HG03039 (cell line): ENCODE data around the gene TOE1.
"Not testable (repeated sequence)": the region's sequence is repeated elsewhere in the genome, so short reads cannot be mapped to it uniquely, and the experiment has no call there.

Experiments
- ATAC-seq: cut with Tn5 transposase; IDR thresholded peaks from one replicate; pipeline ENCODE4 v1.9.1; 2021; ENCODE audit warnings: mild to moderate bottlenecking, moderate library complexity; ENCODE audit not compliant: unreplicated experiment

TOE1 gene

DNA sequence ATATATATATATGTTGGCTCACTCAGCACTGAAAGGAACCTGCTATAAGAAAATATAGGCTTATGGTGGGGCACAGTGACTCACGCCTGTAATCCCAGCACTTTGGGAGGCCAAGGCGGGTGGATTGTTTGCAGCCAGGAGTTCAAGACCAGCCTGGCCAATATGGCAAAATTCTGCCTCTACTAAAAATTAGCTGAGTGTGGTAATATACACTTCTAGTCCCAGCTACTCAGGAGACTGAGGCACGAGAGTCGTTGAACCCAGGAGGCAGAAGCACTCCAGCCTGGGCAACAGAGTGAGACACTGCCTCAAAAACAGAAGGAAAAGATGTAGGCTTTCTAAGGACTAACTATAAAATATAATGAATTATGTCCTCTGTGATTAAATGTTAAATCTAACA is 14.9 kb downstream of the TOE1 start:
- no peak for ATAC-seq

- ATAC-seq = no peak
Observed at GRCh38 chr1:45355683-45356082, 15.7 kb downstream of the TOE1 start.

DNA sequence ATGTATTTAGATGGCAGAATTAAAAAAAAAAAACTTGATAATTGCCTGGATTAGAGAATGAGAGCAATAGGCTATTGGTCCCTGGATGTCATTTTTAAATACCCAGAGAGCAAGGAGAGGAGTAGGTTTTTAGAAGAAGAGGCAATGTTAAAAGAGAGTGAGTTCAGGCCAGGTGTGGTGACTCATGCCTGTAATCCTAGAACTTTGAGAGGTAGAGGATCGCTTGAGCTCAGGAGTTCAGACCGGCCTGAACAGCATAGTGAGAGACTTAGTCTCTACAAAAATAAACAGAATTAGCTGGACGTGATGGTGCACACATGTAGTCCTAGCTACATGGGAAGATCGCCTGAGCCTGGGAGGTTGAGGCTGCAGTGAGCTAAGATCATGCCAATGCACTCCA is 16.2 kb downstream of the TOE1 start:
- ATAC-seq = no peak

GRCh38 chr1:45359882-45360513 is 20.0 kb downstream of the TOE1 start:
- no peak for ATAC-seq

DNA sequence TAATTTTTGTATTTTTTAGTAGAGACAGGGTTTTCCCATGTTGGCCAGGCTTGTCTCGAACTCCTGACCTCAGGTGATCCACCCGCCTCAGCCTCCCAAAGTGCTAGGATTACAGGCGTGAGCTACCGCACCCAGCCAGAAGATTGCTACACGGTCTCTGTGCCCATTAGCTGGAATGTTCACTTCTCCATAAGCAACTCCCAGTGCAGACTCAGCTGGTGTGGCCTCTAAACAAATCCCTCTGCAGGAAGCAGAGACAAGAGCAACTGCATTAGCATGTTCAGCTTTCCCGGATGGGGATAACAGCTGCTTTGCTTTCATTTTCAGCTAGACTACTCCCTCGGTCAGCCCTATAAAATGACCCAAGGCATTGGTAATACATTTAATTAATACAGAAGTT is 21.0 kb downstream of the TOE1 start:
- not testable (repeated sequence) for ATAC-seq

- no peak for ATAC-seq
Observed at GRCh38 chr1:45364294-45364693, 24.3 kb downstream of the TOE1 start.

- ATAC-seq = no peak
Observed at GRCh38 chr1:45365051-45365450, 25.1 kb downstream of the TOE1 start.

- peak; percentile 54 for ATAC-seq
Observed at GRCh38 chr1:45370575-45370974, 30.6 kb downstream of the TOE1 start.

DNA sequence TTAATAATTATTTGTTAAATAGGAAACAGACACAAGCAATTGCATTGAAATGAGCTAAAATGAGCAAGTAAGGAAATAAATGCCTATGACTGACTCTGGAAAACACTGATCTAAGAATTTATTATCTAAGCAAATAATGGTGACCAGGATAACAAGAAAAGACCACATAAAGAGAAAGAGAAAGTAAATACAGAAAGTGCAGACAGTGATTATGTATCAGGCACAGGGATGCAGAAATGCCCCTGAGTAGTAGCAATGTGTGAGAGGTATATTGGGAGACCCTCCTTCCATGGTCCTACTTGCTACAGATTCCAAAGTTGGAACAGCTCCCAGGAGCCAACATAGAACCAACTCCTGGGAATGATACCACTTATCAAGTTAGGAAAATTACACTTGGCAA is 33.6 kb downstream of the TOE1 start:
- no peak for ATAC-seq

- no peak for ATAC-seq
Observed at GRCh38 chr1:45375104-45376090, 35.4 kb downstream of the TOE1 start.

- ATAC-seq = no peak
Observed at GRCh38 chr1:45378184-45378583, 38.2 kb downstream of the TOE1 start.

GRCh38 chr1:45379524-45379923 is 39.6 kb downstream of the TOE1 start:
- no peak for ATAC-seq

DNA sequence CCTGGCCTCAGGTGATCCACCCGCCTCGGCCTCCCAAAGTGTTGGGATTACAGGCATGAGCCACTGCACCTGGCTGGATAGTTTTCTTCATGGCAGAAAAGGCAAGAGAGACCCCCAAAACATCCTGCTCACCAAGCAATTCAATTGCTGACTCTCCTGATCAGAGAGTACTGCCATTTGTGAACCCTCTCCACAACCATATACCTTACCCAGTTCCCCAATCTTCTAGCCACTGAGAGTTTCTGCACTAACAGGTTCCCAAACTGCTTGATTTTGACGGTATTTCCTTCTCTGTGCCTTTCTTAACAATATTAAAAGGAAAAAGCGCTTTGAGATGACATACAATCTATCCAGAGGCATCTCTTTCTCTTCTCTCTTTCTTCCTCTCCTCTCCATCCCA is 40.2 kb downstream of the TOE1 start:
- no peak for ATAC-seq

DNA sequence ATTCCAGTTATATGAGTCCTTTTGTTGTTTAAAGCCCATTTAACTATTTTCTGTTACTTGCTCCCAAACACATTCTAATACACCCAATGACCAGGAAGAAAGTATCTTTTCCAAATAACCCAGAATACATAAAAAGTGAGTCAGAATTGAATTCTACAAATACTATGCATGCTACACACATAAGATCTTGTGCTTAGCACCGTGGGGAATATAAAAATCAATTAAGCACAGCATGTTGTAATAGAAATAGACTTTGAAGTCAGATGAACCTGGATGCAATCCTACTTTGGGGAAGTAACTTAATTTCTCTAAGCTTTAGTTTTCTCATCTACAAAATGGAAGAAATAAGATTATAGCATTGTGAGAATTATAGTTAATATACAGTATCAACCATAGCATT is 40.8 kb downstream of the TOE1 start:
- ATAC-seq = no peak

DNA sequence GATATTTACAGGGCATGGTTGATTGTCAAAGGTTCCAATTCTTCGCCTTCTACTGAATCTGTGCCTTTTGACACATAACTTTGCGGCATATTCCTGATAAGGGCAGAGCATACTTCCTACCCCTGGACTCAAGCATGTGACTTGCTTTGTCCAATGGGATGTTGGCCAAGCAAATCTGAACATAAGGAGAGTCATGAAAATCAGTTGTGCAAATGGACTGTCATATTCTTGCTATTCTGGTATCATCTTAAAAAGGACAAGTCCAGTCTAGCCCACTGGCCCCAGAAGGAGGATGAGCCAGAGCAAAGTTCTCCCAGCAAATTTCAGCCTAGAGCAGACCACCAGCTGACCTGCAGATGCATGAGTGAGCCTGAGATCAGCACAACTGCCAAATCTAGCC is 41.3 kb downstream of the TOE1 start:
- no peak for ATAC-seq

DNA sequence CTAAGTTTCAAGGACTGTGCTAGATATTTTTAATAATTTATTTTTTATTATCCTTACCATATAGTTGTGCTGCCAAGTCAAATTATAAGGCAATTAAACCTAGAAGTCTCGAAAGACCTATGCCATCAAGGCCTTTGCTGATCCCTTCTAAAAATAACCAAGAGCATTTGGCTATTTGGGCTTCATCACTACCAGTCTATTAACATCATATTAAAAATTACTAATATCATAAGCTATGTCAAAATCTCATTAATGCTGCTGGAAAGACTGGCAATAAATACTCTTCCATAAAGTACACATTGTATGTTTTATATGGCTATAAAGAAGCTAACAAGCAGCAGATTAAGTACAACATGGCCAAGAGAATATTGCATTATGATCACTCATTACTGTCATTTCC is 43.2 kb downstream of the TOE1 start:
- no peak for ATAC-seq

DNA sequence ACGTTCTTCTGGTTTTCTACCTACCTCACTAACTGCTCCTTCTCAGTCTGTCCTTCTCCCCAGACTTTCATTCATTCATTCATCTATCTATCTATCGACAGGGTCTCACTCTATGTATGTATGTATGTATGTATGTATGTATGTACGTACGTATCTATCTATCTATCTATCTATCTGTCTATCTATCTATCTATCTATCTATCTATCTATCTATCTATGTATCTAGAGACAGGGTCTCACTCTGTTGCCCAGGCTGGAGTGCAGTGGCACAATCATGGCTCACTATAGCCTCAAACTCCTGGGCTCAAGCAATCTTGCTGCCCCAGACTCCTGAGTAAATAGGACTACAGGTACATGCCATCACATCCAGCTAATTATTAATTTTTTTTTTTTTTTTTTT is 44.2 kb downstream of the TOE1 start:
- ATAC-seq = not testable (repeated sequence)

DNA sequence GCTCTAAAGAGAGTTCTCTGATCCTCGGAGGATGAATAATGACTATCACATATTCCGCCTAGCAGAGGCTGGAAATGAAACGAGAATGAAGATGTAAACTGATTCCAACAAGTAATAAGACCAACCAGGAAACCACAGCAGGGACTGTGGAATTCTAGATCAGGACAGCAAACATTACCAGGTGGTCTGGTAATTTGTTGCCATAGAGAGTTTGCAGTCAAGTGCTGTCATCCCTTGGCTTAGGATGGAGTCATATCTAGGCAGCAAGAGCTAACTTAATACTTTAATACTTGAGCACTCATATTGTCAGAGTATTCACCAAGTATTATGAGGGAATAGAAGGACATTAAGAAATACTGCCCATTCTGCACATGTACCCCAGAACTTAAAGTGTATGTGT is 45.3 kb downstream of the TOE1 start:
- no peak for ATAC-seq

- no peak for ATAC-seq
Observed at GRCh38 chr1:45386219-45386618, 46.2 kb downstream of the TOE1 start.
